ENCODE results near the gene RUFY1.
"Not testable (repeated sequence)": the region's sequence is repeated elsewhere in the genome, so short reads cannot be mapped to it uniquely, and the experiment has no call there.

The RUFY1 gene

GRCh38 chr5:179623906-179624741, 73.8 kb downstream of the RUFY1 start:
- no peak for DNase-seq

DNA sequence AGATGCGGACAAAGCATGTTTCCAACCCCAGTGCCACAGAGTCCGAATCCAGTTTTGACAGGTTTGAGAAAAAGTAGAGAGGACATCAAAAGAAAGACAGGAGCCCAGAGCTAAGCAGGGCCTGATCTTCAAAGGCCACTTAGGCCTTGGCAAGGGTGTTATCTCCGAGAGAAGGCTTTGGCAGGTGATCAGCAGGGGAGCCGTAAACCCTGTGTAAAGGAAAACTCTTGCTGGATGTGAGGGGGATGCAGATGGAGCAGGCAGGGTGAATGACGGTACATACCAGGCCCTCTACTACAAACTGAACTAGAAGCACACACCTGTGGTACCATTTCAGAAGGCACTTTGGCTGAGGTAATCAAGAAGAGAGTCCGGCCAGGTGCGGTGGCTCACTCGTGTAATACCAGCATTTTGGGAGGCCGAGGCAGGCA, 74.5 kb downstream of the RUFY1 start:
- DNase-seq, result no peak

- DNase-seq, result not testable (repeated sequence)
Measured at GRCh38 chr5:179633501-179634369, 83.4 kb downstream of the RUFY1 start.

DNA sequence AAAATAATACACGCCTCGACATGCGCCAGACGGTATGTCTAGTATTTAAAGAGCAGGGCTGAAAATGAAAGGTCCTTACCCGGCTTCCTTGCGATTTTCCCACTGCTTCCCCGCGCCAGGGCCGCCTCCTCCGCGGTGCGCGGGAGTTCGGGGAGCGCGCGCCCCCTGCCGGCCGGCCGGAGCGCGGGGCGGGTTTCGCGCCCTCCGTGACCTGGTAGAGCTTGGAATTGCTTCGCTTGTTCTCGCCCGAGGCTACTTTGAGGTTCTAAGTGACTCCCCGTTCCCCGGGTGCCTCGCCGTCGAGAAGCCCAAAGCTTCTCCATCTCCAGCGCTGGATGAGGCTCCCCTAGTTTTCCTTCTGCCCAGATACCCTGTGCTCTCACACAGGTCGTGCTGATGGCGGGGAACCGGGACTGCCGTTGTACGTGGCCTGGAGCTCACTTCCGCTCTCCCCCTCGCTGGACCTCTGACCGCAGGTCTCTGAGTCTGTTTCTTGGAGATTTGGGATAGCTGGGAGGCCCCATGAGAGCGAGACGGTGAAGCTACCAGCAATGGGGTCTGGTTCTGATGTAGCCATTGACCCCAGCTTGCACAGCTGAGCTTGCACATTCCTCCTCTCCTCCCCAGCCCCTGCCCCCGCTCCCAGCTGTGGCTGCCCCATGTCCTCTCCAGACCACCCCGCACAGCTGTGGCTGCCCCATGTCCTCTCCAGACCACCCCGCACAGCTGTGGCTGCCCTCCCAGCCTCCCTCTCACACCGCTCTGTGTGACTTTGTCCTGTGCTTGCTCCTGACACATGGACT, 84.2 kb downstream of the RUFY1 start:
- not testable (repeated sequence) for DNase-seq

DNA sequence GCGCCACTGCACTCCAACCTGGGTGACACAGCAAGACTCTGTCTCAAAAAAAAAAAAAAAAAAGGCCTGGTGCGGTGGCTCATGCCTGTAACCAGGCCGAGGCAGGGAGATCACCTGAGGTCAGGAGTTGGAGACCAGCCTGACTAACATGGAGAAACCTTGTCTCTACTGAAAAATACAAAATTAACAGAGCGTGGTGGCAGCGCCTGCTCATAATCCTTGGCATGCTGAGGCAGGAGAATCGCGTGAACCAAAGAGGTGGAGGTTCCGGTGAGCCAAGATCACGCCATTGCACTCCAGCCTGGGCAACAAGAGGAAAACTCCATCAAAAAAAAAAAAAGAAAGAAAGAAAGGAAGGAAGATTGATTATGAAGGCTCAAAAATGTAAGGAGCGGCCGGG, 88.9 kb downstream of the RUFY1 start:
- not testable (repeated sequence) for DNase-seq

- DNase-seq, result not testable (repeated sequence)
Measured at GRCh38 chr5:179641745-179642144, 91.4 kb downstream of the RUFY1 start.

DNA sequence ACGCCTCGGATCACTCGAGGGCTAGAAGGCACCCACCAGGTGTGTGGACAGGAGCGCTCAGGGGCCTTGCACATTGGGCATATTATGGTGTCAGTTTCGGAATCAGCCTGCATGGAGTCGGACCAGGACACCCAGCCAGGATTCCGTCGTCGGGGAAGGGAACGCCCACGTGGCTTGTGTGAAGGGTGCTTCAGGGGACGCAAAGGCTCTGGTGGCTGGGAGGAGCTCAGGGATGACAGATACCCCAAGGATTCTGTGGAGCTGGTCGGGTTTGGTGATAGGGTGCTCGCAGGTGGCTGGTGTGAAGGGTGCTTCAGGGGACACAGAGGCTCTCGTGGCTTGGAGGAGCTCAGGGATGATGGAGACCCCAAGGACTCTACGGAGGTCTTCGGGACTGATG, 92.3 kb downstream of the RUFY1 start:
- not testable (repeated sequence) for DNase-seq

DNA sequence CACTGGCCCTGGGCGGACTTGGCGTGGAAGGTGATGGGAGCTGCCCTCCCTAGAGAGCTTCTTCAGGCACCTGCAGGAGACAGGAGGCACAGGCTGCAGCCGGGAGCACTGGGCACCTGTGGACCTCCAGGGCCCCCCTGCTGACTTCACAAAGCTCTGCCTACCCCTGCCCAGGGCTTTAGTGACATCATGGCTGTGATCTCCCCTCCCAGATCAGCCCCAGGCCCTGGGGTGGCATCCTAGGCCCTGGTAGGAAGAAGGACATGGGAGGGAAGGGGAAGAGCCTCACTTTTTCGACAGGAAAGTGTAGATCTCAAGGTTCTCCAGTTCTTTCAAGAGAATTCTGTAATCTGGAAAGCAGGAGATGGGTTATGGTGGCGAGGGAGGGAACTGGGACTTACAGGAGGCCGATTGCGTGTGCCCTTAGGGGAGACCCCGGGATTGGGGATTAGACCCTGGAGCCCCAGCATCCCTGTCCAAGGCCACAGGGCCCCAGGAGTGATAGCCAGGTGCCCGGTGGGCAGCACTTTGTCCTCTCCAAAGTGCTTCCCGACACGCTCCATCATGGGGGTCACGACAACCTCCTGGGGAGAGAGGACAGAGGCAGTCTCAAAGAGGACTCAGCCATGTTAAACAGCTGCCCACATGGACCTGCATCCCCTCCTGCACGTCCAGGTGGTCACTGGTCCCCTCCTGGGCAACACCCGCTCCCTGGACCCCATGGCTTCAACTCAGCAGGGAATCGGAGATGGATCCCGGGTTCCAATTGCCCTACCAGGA, 93.0 kb downstream of the RUFY1 start:
- not testable (repeated sequence) for DNase-seq

GRCh38 chr5:179644766-179645165, 94.4 kb downstream of the RUFY1 start:
- DNase-seq, result not testable (repeated sequence)

DNA sequence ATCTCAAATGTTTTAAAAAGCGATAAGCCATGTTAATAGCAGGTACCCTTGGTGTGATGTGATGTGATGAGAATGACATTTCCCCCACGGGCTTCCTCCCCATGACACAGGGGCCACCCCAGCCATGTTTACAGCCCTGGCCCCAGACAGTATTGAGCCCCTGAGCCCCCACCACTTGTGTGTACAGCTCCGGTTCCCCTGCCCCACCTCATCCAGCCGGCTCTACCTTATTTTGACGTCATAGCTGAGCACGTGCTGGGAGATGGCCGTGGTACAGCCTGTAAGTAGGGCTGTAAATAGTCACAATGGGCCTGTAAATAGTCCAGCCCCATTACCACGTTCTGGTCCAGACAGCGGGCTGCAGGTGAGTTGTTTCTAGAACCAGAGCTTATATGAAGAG, 98.1 kb downstream of the RUFY1 start:
- no peak for DNase-seq

- DNase-seq, result not testable (repeated sequence)
Measured at GRCh38 chr5:179649166-179649703, 98.9 kb downstream of the RUFY1 start.

DNA sequence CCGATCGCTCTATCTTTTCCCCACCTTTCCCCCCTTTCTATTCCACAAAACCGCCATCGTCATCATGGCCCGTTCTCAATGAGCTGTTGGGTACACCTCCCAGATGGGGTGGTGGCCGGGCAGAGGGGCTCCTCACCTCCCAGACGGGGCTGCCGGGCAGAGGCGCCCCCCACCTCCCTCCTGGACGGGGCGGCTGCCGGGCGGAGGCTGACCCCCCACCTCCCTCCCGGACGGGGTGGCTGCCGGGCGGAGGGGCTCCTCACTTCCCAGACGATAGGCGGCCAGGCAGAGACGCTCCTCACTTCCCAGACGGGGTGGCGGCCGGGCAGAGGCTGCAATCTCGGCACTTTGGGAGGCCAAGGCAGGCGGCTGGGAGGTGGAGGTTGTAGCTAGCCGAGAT, 99.9 kb downstream of the RUFY1 start:
- not testable (repeated sequence) for DNase-seq

- DNase-seq, result not testable (repeated sequence)
Measured at GRCh38 chr5:179653135-179653534, 102.8 kb downstream of the RUFY1 start.

DNA sequence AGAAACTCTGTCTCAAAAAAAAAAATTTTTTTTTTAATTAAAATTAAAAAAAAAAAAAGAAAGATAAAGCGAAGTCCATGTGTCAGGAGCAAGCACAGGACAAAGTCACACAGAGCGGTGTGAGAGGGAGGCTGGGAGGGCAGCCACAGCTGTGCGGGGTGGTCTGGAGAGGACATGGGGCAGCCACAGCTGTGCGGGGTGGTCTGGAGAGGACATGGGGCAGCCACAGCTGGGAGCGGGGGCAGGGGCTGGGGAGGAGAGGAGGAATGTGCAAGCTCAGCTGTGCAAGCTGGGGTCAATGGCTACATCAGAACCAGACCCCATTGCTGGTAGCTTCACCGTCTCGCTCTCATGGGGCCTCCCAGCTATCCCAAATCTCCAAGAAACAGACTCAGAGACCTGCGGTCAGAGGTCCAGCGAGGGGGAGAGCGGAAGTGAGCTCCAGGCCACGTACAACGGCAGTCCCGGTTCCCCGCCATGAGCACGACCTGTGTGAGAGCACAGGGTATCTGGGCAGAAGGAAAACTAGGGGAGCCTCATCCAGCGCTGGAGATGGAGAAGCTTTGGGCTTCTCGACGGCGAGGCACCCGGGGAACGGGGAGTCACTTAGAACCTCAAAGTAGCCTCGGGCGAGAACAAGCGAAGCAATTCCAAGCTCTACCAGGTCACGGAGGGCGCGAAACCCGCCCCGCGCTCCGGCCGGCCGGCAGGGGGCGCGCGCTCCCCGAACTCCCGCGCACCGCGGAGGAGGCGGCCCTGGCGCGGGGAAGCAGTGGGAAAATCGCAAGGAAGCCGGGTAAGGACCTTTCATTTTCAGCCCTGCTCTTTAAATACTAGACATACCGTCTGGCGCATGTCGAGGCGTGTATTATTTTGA, 107.2 kb downstream of the RUFY1 start:
- DNase-seq, result not testable (repeated sequence)

GRCh38 chr5:179658179-179658856, 108.0 kb downstream of the RUFY1 start:
- DNase-seq, result peak; percentile 30

Measured in femur (tissue), 1 donor.